Suprapubic skin (tissue), 4 donors: ENCODE measurements around the gene DUSP18. TPM values are rescaled to one million over a fixed set of nuclear protein-coding genes. Genes with fewer than 3 reads are reported as not detected.
"Not testable (repeated sequence)": the region's sequence is repeated elsewhere in the genome, so short reads cannot be mapped to it uniquely, and the experiment has no call there.

Source experiments
- DNase-seq, 2 donors: peaks; one replicate each; pipeline ENCODE4 v3.0.0-alpha.2; 2019; ENCODE audit warnings: low spot score in 2 of 2
- H3K27ac ChIP-seq: fragments of 200-600 bp; sonication (generic); one replicate; pipeline ENCODE4 v1.5.1; 2019
- H3K27me3 ChIP-seq: fragments of 200-600 bp; sonication (generic); one replicate; pipeline ENCODE4 v1.5.1; 2019
- H3K36me3 ChIP-seq: fragments of 200-600 bp; sonication (generic); one replicate; pipeline ENCODE4 v1.5.1; 2019
- H3K4me1 ChIP-seq: fragments of 200-600 bp; sonication (generic); one replicate; pipeline ENCODE4 v1.5.1; 2019
- H3K4me3 ChIP-seq: fragments of 200-600 bp; sonication (generic); one replicate; pipeline ENCODE4 v1.5.1; 2019; ENCODE audit warnings: mild to moderate bottlenecking
- H3K9me3 ChIP-seq: fragments of 200-600 bp; sonication (generic); one replicate; pipeline ENCODE4 v1.5.1; 2019
- CTCF ChIP-seq, 2 donors: fragments of 200-600 bp in 1 of 2; fragments of 450-650 bp in 1 of 2; sonication (generic) in 1 of 2; IDR thresholded peaks; one replicate each; pipeline ENCODE4 v1.5.1; 2016 to 2019; ENCODE audit warnings: antibody characterized with exemption in 2 of 2, mild to moderate bottlenecking in 1 of 2, moderate library complexity in 1 of 2
- EP300 ChIP-seq: sonication (generic); formaldehyde crosslinking; IDR thresholded peaks from one replicate; pipeline ENCODE4 v1.6.1; 2017; ENCODE audit warnings: antibody characterized with exemption
- POLR2A ChIP-seq, 2 donors: fragments of 450-650 bp; IDR thresholded peaks; one replicate each; pipeline ENCODE4 v1.6.1; 2017; ENCODE audit warnings: antibody characterized with exemption in 2 of 2, mild to moderate bottlenecking in 2 of 2, moderate library complexity in 2 of 2
- POLR2AphosphoS5 ChIP-seq, 3 donors: sonication (generic); formaldehyde crosslinking; IDR thresholded peaks; one replicate each; pipeline ENCODE4 v1.6.1; 2017; ENCODE audit warnings: antibody characterized with exemption in 3 of 3
- WGBS: methylation state at CpG from one replicate; pipeline ENCODE4 v1.1.5; 2018; 5-methylcytosine and 5-hydroxymethylcytosine counted together
- total RNA-seq, 4 donors: library from RNA; depleted of rRNA; stranded (reverse); fragments of >200 nt; gene quantifications; one replicate each; pipeline ENCODE4 v1.1.0, GENCODE V29; 2016

The DUSP18 gene
- total RNA-seq, 4 donors from 2014 or later, result 14.2 to 20.4 (median 16.5) TPM

GRCh38 chr22:30687358-30687757 lies 19.7 kb upstream of the DUSP18 start:
- no peak overlapping the region for H3K27ac ChIP-seq
- no peaks in the 10 kb centered on the region for H3K36me3 ChIP-seq
- WGBS, result 88% methylated on average over 4 of the region's 4 CpGs
- TF ChIP-seq POLR2AphosphoS5 (IDR thresholded peaks at IDR 0.05) (no peak), CTCF (IDR thresholded peaks at IDR 0.05) (no peak), EP300 (no peak)
- H3K9me3 ChIP-seq, result no peaks in the 10 kb centered on the region
- no peaks in the 10 kb centered on the region for H3K4me1 ChIP-seq
- no peak overlapping the region for H3K4me3 ChIP-seq
- DNase-seq, result no peak
- no peaks in the 10 kb centered on the region for H3K27me3 ChIP-seq

GRCh38 chr22:30685178-30685577 lies 17.5 kb upstream of the DUSP18 start:
- Histone ChIP-seq H3K4me3 (no peak overlapping the region), H3K27me3 (no peaks in the 10 kb centered on the region), H3K36me3 (no peaks in the 10 kb centered on the region), H3K9me3 (no peaks in the 10 kb centered on the region), H3K4me1 (peaks cover 6% of the 10 kb centered on the region), H3K27ac (no peak overlapping the region)
- WGBS, result 93% methylated on average over 7 of the region's 7 CpGs
- no peak for DNase-seq
- TF ChIP-seq CTCF (IDR thresholded peaks at IDR 0.05) (no peak), EP300 (no peak), POLR2A (IDR thresholded peaks at IDR 0.05) (no peak), POLR2AphosphoS5 (IDR thresholded peaks at IDR 0.05) (no peak)

DNA sequence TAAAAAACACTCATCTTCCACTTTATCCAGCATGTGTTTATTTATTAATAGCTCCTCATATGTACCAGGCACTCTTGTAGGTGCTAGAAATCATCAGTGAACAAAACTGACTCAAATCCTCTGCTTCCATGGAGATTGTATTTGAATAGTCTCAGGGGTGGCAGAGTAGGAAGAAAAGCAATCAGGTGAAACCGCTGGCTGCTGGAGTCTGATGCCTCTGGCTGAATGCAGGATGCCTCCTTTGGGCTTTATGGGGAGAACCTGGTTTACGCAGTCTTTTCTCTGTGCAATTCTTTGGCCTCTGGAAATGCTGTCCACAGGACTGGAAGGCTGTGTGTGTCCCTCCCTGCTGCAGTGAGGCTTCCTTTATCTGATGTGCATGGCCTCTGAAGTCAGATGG lies 14.2 kb upstream of the DUSP18 start:
- H3K27ac ChIP-seq, result no peak overlapping the region
- no peak for TF ChIP-seq POLR2AphosphoS5 (IDR thresholded peaks at IDR 0.05)
- TF ChIP-seq POLR2A (IDR thresholded peaks at IDR 0.05), result no peak
- TF ChIP-seq EP300, result no peak
- TF ChIP-seq CTCF (IDR thresholded peaks at IDR 0.05), result no peak
- no peak for DNase-seq
- no peak overlapping the region for H3K4me3 ChIP-seq
- H3K36me3 ChIP-seq, result no peaks in the 10 kb centered on the region
- H3K27me3 ChIP-seq, result no peaks in the 10 kb centered on the region
- WGBS, result 83% methylated on average over 2 of the region's 2 CpGs
- H3K9me3 ChIP-seq, result no peaks in the 10 kb centered on the region
- peaks cover 6% of the 10 kb centered on the region for H3K4me1 ChIP-seq

GRCh38 chr22:30680991-30681770 lies 13.5 kb upstream of the DUSP18 start:
- H3K4me3 ChIP-seq, result no peak overlapping the region
- H3K27ac ChIP-seq, result no peak overlapping the region
- H3K9me3 ChIP-seq, result no peaks in the 10 kb centered on the region
- H3K36me3 ChIP-seq, result no peaks in the 10 kb centered on the region
- H3K27me3 ChIP-seq, result no peaks in the 10 kb centered on the region
- H3K4me1 ChIP-seq, result peaks cover 6% of the 10 kb centered on the region
- TF ChIP-seq POLR2AphosphoS5 (IDR thresholded peaks at IDR 0.05) (no peak), POLR2A (IDR thresholded peaks at IDR 0.05) (no peak), EP300 (no peak)
- DNase-seq, result no peak
- WGBS, result 100% methylated on average over 1 of the region's 1 CpG

- DNase-seq, H3K9me3 ChIP-seq, H3K27me3 ChIP-seq, H3K36me3 ChIP-seq, H3K27ac ChIP-seq, H3K4me3 ChIP-seq, H3K4me1 ChIP-seq: not testable (repeated sequence)
- 94% methylated on average over 11 of the region's 12 CpGs for WGBS
Observed at GRCh38 chr22:30679895-30680690, 12.4 kb upstream of the DUSP18 start.

DNA sequence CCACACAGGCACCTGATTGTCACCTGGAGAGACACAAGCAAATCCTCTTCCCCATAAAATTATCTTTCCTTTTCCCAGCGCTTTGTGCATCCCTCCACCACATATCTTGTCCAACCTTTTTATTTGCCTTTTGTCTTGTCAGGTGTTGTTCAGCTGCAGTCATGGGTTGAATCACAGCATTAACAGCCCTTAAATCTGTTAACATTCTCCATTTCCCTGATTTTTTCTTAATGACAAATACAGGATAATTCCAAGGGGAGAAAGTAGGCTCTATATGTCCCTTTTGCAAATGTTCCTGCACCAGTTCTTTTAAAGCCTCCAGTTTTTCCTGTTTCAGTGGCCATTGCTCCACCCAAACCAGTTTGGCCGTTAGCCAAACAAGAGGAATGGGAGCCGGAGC lies 8.9 kb upstream of the DUSP18 start:
- not testable (repeated sequence) for H3K4me3 ChIP-seq, H3K27ac ChIP-seq, DNase-seq, H3K36me3 ChIP-seq, H3K9me3 ChIP-seq, H3K4me1 ChIP-seq, H3K27me3 ChIP-seq
- 64% methylated on average over 3 of the region's 3 CpGs for WGBS
